KMS-11 (cell line): ENCODE data around the gene PPP1R3C.

ENCODE experiments used
- H2AFZ ChIP-seq: fragments of 200-600 bp; sonication (generic); 2 replicates; pipeline ENCODE4 v1.6.1; 2016; ENCODE audit warnings: antibody characterized with exemption, mixed run types, low read depth
- H3K27ac ChIP-seq: fragments of 200-600 bp; sonication (generic); 2 replicates; pipeline ENCODE4 v1.6.1; 2016; ENCODE audit warnings: mild to moderate bottlenecking, mixed run types
- H3K27me3 ChIP-seq: fragments of 200-600 bp; sonication (generic); 2 replicates; pipeline ENCODE4 v1.6.1; 2017; ENCODE audit warnings: mild to moderate bottlenecking, low read depth, mixed run types, moderate library complexity; ENCODE audit not compliant: insufficient read depth
- H3K36me3 ChIP-seq: fragments of 200-600 bp; sonication (generic); 2 replicates; pipeline ENCODE4 v1.6.1; 2017; ENCODE audit warnings: mild to moderate bottlenecking, mixed run types; ENCODE audit not compliant: insufficient read depth
- H3K4me1 ChIP-seq: fragments of 200-600 bp; sonication (generic); 2 replicates; pipeline ENCODE4 v1.6.1; 2016; ENCODE audit warnings: mild to moderate bottlenecking, low read depth, mixed run types; ENCODE audit not compliant: poor library complexity, severe bottlenecking
- H3K4me2 ChIP-seq: fragments of 200-600 bp; sonication (generic); 2 replicates; pipeline ENCODE4 v1.7.0; 2016; ENCODE audit warnings: mild to moderate bottlenecking, mixed run types
- H3K4me3 ChIP-seq: fragments of 200-600 bp; sonication (generic); IDR thresholded peaks from 2 replicates; pipeline ENCODE4 v1.6.1; 2017; ENCODE audit warnings: low read depth, low read length, mixed read lengths; ENCODE audit not compliant: insufficient read depth
- H3K79me2 ChIP-seq: fragments of 200-600 bp; sonication (generic); 2 replicates; pipeline ENCODE4 v1.6.1; 2016; ENCODE audit warnings: low read depth, mixed run types; ENCODE audit not compliant: insufficient read depth
- H3K9ac ChIP-seq: fragments of 200-600 bp; sonication (generic); 2 replicates; pipeline ENCODE4 v1.6.1; 2016; ENCODE audit warnings: mild to moderate bottlenecking, mixed run types
- H4K20me1 ChIP-seq: fragments of 200-600 bp; sonication (generic); 2 replicates; pipeline ENCODE4 v1.6.1; 2016; ENCODE audit warnings: mild to moderate bottlenecking, mixed run types; ENCODE audit not compliant: insufficient read depth
- TF ChIP-seq, protein P1 (sequence below): fragments of 200-600 bp; sonication (generic); conservative IDR thresholded peaks from 2 replicates; pipeline ENCODE4 v1.6.1; 2017; ENCODE audit warnings: low read depth, mild to moderate bottlenecking, antibody characterized with exemption, low read length, moderate library complexity, mixed read lengths

Gene PPP1R3C

GRCh38 chr10:91597197-91597881, 35.5 kb downstream of the PPP1R3C start:
- H3K4me2 ChIP-seq, result no peak overlapping the region
- no peaks in the 10 kb centered on the region for H3K79me2 ChIP-seq
- H4K20me1 ChIP-seq, result no peaks in the 10 kb centered on the region
- TF ChIP-seq, protein P1, sequence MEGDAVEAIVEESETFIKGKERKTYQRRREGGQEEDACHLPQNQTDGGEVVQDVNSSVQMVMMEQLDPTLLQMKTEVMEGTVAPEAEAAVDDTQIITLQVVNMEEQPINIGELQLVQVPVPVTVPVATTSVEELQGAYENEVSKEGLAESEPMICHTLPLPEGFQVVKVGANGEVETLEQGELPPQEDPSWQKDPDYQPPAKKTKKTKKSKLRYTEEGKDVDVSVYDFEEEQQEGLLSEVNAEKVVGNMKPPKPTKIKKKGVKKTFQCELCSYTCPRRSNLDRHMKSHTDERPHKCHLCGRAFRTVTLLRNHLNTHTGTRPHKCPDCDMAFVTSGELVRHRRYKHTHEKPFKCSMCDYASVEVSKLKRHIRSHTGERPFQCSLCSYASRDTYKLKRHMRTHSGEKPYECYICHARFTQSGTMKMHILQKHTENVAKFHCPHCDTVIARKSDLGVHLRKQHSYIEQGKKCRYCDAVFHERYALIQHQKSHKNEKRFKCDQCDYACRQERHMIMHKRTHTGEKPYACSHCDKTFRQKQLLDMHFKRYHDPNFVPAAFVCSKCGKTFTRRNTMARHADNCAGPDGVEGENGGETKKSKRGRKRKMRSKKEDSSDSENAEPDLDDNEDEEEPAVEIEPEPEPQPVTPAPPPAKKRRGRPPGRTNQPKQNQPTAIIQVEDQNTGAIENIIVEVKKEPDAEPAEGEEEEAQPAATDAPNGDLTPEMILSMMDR, result no peak
- H2AFZ ChIP-seq, result no peak overlapping the region
- no peaks in the 10 kb centered on the region for H3K27me3 ChIP-seq
- no peak overlapping the region for H3K9ac ChIP-seq
- H3K36me3 ChIP-seq, result no peaks in the 10 kb centered on the region
- H3K4me3 ChIP-seq, result no peak overlapping the region
- H3K4me1 ChIP-seq, result no peaks in the 10 kb centered on the region
- H3K27ac ChIP-seq, result no peak overlapping the region

DNA sequence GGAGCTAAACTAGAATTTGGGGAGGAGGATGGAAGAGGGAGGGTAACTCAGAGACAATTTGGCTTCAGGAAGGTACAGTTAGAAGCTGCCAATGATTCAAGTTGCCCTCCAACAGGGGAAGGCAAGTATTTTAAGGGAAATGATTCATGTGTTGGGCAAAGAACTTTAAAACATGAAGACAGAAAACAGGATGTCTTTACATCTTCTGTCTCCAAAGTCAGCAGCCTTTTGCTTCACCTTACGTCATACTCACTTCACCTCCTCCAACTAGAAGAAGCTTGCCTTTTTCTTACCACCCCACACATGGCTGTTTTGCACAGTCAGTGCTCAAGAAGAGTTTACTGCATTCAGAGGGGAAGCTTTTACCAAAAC, 36.1 kb downstream of the PPP1R3C start:
- H3K79me2 ChIP-seq, result no peaks in the 10 kb centered on the region
- TF ChIP-seq, protein P1, result no peak
- no peaks in the 10 kb centered on the region for H4K20me1 ChIP-seq
- no peak overlapping the region for H2AFZ ChIP-seq
- H3K4me2 ChIP-seq, result no peak overlapping the region
- no peak overlapping the region for H3K9ac ChIP-seq
- no peak overlapping the region for H3K4me3 ChIP-seq
- H3K27ac ChIP-seq, result no peak overlapping the region
- no peaks in the 10 kb centered on the region for H3K27me3 ChIP-seq
- no peaks in the 10 kb centered on the region for H3K36me3 ChIP-seq
- H3K4me1 ChIP-seq, result no peaks in the 10 kb centered on the region

GRCh38 chr10:91593834-91594233, 39.0 kb downstream of the PPP1R3C start:
- TF ChIP-seq, protein P1, result no peak

GRCh38 chr10:91593366-91593765, 39.5 kb downstream of the PPP1R3C start:
- H3K4me3 ChIP-seq, result no peak overlapping the region
- H2AFZ ChIP-seq, result no peak overlapping the region
- TF ChIP-seq, protein P1, result no peak
- H3K4me1 ChIP-seq, result no peaks in the 10 kb centered on the region
- H3K36me3 ChIP-seq, result no peaks in the 10 kb centered on the region
- no peaks in the 10 kb centered on the region for H3K79me2 ChIP-seq
- H3K27ac ChIP-seq, result no peak overlapping the region
- H3K9ac ChIP-seq, result no peak overlapping the region
- H3K4me2 ChIP-seq, result no peak overlapping the region
- H3K27me3 ChIP-seq, result no peaks in the 10 kb centered on the region
- H4K20me1 ChIP-seq, result no peaks in the 10 kb centered on the region

More at GRCh38 chr10:91593834-91594233, 39.0 kb downstream of the PPP1R3C start:
- Histone ChIP-seq H3K4me3 (no peak overlapping the region), H3K36me3 (no peaks in the 10 kb centered on the region), H2AFZ (no peak overlapping the region), H4K20me1 (no peaks in the 10 kb centered on the region), H3K27ac (no peak overlapping the region), H3K27me3 (no peaks in the 10 kb centered on the region), H3K9ac (no peak overlapping the region), H3K4me2 (no peak overlapping the region), H3K79me2 (no peaks in the 10 kb centered on the region), H3K4me1 (no peaks in the 10 kb centered on the region)
